K562 (cell line): ENCODE results near the gene ZNF318. TPM values are rescaled to one million over a fixed set of nuclear protein-coding genes. Genes with fewer than 3 reads are reported as not detected.

Experiments used
- CHD1 ChIP-seq: fragments of 200-600 bp; sonication (generic); IDR thresholded peaks from one replicate; pipeline ENCODE4 v1.6.1; 2012; ENCODE audit warnings: mild to moderate bottlenecking, moderate library complexity, low read length, inconsistent platforms
- ESRRA ChIP-seq: fragments of 450-650 bp; IDR thresholded peaks from 2 replicates; pipeline ENCODE4 v1.6.1; 2014; ENCODE audit warnings: low read depth, mild to moderate bottlenecking, moderate library complexity, borderline replicate concordance
- GATA2 ChIP-seq: sonication (generic); formaldehyde crosslinking; IDR thresholded peaks from 2 replicates; pipeline ENCODE4 v1.4.0; 2020; ENCODE audit warnings: mild to moderate bottlenecking, missing genetic modification reagents
- GTF2E2 ChIP-seq: fragments of 200-800 bp; sonication (Bioruptor generic); IDR thresholded peaks from 2 replicates; pipeline ENCODE4 v1.6.1; 2016; ENCODE audit warnings: missing genetic modification characterization, missing compliant biosample characterization
- HMGN3 ChIP-seq: IDR thresholded peaks from 2 replicates; pipeline ENCODE4 v1.6.1; 2011; ENCODE audit warnings: borderline replicate concordance, low read depth, mild to moderate bottlenecking, mixed read lengths, low read length; ENCODE audit not compliant: insufficient read length; ENCODE audit errors: extremely low read depth
- KDM4B ChIP-seq, 2 experiments: fragments of 450-650 bp in 1 of 2; sonication (generic) in 1 of 2; IDR thresholded peaks; 2 replicates each; pipeline ENCODE4 v1.6.1; 2016 to 2017; ENCODE audit warnings: borderline replicate concordance in 2 of 2, antibody characterized with exemption in 1 of 2, low read depth in 1 of 2, mild to moderate bottlenecking in 1 of 2
- MTA1 ChIP-seq: fragments of 450-650 bp; IDR thresholded peaks from 2 replicates; pipeline ENCODE4 v1.6.1; 2017; ENCODE audit warnings: borderline replicate concordance
- NFYB ChIP-seq: IDR thresholded peaks from 2 replicates; pipeline ENCODE4 v1.6.1; 2011; ENCODE audit warnings: mild to moderate bottlenecking, moderate library complexity; ENCODE audit not compliant: insufficient read length; ENCODE audit errors: extremely low read depth
- PHB ChIP-seq: fragments of 250-450 bp; sonication (Bioruptor Pico); IDR thresholded peaks from 2 replicates; pipeline ENCODE4 v1.5.0; 2021
- RAD51 ChIP-seq: fragments of 450-650 bp; IDR thresholded peaks from 2 replicates; pipeline ENCODE4 v1.7.1; 2016; ENCODE audit warnings: low read depth, mild to moderate bottlenecking, borderline replicate concordance
- RBM22 ChIP-seq: fragments of 200-400 bp; formaldehyde crosslinking; IDR thresholded peaks from 2 replicates; pipeline ENCODE4 v1.6.1; 2018; ENCODE audit warnings: low read length, low read depth; ENCODE audit not compliant: poor library complexity, severe bottlenecking
- RFX5 ChIP-seq: IDR thresholded peaks from 2 replicates; pipeline ENCODE4 v1.6.1; 2011; ENCODE audit warnings: low read depth, mild to moderate bottlenecking, improper control_type of control experiment, low read length
- ZNF384 ChIP-seq: IDR thresholded peaks from 2 replicates; pipeline ENCODE4 v1.6.1; 2012; ENCODE audit warnings: low read depth, low read length, improper control_type of control experiment
- ZNF507 ChIP-seq: conservative IDR thresholded peaks from 2 replicates; pipeline ENCODE4 v1.6.1; 2017; ENCODE audit warnings: missing genetic modification characterization, missing compliant biosample characterization
- ZNF766 ChIP-seq: fragments of 200-800 bp; sonication (Bioruptor generic); conservative IDR thresholded peaks from 2 replicates; pipeline ENCODE4 v1.6.1; 2016; ENCODE audit warnings: missing genetic modification characterization, missing compliant biosample characterization
- polyA plus RNA-seq, 8 experiments: library from polyadenylated mRNA; depleted of rRNA in 4 of 8; stranded (reverse) in 5 of 8; unstranded in 3 of 8; fragments of >200 nt; fragmentation: Nextera tagmentation in 2 of 8; fragmentation: Illumina TruSeq in 1 of 8; extraction: Ambion mirVana in 2 of 8; extraction: Trizol in 1 of 8; gene quantifications; 2 replicates each; pipeline versions ENCODE4 v1.2.1 to v1.2.3, GENCODE V29; 2011 to 2014; ENCODE audit warnings: inconsistent platforms in 1 of 8, missing spikeins in 1 of 8
- total RNA-seq, 7 experiments: library from RNA; depleted of rRNA in 6 of 7; stranded (reverse); fragments of >200 nt in 6 of 7; fragmentation: Illumina TruSeq in 2 of 7; extraction: Trizol in 2 of 7; gene quantifications; 2 replicates each; pipeline versions ENCODE4 v1.2.1 to v1.2.3, GENCODE V29; 2011 to 2021; ENCODE audit warnings: low replicate concordance in 1 of 7
- TF ChIP-seq, protein P1 (sequence below): sonication (generic); formaldehyde crosslinking; IDR thresholded peaks from 2 replicates; pipeline ENCODE4 v1.5.0; 2020; ENCODE audit warnings: missing genetic modification reagents
- TF ChIP-seq, protein P2 (sequence below): fragments of 450-650 bp; formaldehyde crosslinking; IDR thresholded peaks from 2 replicates; pipeline ENCODE4 v1.4.0; 2020; ENCODE audit warnings: mild to moderate bottlenecking, mixed read lengths
- TF ChIP-seq, protein P3 (sequence below): IDR thresholded peaks from 3 replicates; pipeline ENCODE4 v1.6.1; 2011; ENCODE audit warnings: borderline replicate concordance, mild to moderate bottlenecking; ENCODE audit not compliant: insufficient read length, insufficient read depth
- TF ChIP-seq, protein P4 (sequence below), 2 experiments: fragments of 450-650 bp in 1 of 2; sonication (generic) in 1 of 2; formaldehyde crosslinking; conservative IDR thresholded peaks; 2 replicates each; pipeline versions ENCODE4 v1.4.0 to v1.8.1; 2020 to 2022; ENCODE audit warnings: mild to moderate bottlenecking in 1 of 2, missing genetic modification reagents in 1 of 2
- TF ChIP-seq, protein P5 (sequence below), 2 experiments: IDR thresholded peaks in 1 of 2; conservative IDR thresholded peaks in 1 of 2; 2 replicates each; pipeline ENCODE4 v1.6.1; 2016; ENCODE audit warnings: low read depth in 2 of 2, mild to moderate bottlenecking in 1 of 2, missing compliant biosample characterization in 1 of 2, missing genetic modification characterization in 1 of 2, moderate library complexity in 1 of 2

The ZNF318 gene
- total and polyA plus RNA-seq, 9 of the 15 experiments (the other 6 are each of a cell fraction or from before 2014, with no cell fraction given): 3.2 to 19.0 (median 9.2) TPM

DNA sequence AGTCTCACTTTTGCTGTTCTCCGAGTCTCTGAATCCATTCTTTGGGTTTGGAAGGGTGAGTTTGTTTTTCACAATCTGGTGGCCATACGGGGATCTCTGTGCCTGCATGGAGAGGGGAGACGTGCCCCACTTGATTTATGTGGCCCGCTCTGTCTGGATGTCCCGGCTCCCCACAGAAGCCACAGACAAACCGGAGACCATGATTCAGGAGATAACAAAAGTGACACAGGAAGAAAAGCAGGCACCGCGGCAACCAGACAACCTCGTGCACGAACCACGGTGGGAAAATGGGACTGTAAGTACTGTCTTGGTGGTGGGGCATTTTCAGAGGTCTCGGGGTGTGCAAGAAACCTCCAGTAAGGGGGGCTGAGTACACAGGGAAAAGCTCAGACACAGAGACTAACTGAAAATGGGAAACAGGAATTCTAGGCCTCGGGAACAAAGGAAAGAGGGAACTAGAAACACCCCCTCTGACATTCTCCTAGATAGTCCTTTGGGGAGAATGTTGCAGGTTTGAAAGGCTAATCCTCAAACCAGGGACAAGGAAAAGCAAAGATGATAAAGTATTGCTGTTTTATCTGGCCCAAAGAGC lies 22.1 kb upstream of the ZNF318 start (continued):
- TF ChIP-seq PHB (CRISPR knock-in tag) (no peak), ZNF384 (no peak), GTF2E2 (tag) (no peak), ESRRA (peak; percentile 84; the same call in 1 of the 2 replicates), ZNF766 (peak; percentile 66), KDM4B (IDR thresholded peaks at IDR 0.05; ENCODE audit: borderline replicate concordance in 2 of 2, low read depth in 1 of 2) (no peak), ZNF507 (no peak), NFYB (no peak), RAD51 (no peak), RFX5 (no peak), HMGN3 (no peak), CHD1 (no peak), RBM22 (no peak), GATA2 (CRISPR knock-in tag) (peak; percentile 86), MTA1 (peak; percentile 70)
- TF ChIP-seq, protein P1, sequence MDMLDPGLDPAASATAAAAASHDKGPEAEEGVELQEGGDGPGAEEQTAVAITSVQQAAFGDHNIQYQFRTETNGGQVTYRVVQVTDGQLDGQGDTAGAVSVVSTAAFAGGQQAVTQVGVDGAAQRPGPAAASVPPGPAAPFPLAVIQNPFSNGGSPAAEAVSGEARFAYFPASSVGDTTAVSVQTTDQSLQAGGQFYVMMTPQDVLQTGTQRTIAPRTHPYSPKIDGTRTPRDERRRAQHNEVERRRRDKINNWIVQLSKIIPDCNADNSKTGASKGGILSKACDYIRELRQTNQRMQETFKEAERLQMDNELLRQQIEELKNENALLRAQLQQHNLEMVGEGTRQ (CRISPR knock-in tag): no peak
- TF ChIP-seq, protein P2, sequence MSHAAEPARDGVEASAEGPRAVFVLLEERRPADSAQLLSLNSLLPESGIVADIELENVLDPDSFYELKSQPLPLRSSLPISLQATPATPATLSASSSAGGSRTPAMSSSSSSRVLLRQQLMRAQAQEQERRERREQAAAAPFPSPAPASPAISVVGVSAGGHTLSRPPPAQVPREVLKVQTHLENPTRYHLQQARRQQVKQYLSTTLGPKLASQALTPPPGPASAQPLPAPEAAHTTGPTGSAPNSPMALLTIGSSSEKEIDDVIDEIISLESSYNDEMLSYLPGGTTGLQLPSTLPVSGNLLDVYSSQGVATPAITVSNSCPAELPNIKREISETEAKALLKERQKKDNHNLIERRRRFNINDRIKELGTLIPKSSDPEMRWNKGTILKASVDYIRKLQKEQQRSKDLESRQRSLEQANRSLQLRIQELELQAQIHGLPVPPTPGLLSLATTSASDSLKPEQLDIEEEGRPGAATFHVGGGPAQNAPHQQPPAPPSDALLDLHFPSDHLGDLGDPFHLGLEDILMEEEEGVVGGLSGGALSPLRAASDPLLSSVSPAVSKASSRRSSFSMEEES (CRISPR knock-in tag): no peak
- TF ChIP-seq, protein P3, sequence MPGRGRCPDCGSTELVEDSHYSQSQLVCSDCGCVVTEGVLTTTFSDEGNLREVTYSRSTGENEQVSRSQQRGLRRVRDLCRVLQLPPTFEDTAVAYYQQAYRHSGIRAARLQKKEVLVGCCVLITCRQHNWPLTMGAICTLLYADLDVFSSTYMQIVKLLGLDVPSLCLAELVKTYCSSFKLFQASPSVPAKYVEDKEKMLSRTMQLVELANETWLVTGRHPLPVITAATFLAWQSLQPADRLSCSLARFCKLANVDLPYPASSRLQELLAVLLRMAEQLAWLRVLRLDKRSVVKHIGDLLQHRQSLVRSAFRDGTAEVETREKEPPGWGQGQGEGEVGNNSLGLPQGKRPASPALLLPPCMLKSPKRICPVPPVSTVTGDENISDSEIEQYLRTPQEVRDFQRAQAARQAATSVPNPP: no peak
- TF ChIP-seq, protein P4, sequence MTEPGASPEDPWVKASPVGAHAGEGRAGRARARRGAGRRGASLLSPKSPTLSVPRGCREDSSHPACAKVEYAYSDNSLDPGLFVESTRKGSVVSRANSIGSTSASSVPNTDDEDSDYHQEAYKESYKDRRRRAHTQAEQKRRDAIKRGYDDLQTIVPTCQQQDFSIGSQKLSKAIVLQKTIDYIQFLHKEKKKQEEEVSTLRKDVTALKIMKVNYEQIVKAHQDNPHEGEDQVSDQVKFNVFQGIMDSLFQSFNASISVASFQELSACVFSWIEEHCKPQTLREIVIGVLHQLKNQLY (CRISPR knock-in tag; conservative IDR thresholded peaks at IDR 0.05): no peak
- TF ChIP-seq, protein P5, sequence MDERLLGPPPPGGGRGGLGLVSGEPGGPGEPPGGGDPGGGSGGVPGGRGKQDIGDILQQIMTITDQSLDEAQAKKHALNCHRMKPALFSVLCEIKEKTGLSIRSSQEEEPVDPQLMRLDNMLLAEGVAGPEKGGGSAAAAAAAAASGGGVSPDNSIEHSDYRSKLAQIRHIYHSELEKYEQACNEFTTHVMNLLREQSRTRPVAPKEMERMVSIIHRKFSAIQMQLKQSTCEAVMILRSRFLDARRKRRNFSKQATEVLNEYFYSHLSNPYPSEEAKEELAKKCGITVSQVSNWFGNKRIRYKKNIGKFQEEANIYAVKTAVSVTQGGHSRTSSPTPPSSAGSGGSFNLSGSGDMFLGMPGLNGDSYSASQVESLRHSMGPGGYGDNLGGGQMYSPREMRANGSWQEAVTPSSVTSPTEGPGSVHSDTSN (CRISPR knock-in tag; IDR thresholded peaks at IDR 0.05; ENCODE audit: low read depth): peak; percentile 55
- TF ChIP-seq, protein P5 (tag; conservative IDR thresholded peaks at IDR 0.05; ENCODE audit: low read depth): peak; percentile 92
